Dedifferentiated amniotic fluid mesenchymal stem cell (primary cell): ENCODE measurements around the gene PSME1.
A peak's percentile ranks its signal among the peaks of the same experiment; 100 is the strongest.

Source experiments
- DNase-seq: peaks from one replicate; pipeline ENCODE4 v3.0.0-alpha.2; 2016; ENCODE audit errors: extremely low spot score

PSME1 gene

DNA sequence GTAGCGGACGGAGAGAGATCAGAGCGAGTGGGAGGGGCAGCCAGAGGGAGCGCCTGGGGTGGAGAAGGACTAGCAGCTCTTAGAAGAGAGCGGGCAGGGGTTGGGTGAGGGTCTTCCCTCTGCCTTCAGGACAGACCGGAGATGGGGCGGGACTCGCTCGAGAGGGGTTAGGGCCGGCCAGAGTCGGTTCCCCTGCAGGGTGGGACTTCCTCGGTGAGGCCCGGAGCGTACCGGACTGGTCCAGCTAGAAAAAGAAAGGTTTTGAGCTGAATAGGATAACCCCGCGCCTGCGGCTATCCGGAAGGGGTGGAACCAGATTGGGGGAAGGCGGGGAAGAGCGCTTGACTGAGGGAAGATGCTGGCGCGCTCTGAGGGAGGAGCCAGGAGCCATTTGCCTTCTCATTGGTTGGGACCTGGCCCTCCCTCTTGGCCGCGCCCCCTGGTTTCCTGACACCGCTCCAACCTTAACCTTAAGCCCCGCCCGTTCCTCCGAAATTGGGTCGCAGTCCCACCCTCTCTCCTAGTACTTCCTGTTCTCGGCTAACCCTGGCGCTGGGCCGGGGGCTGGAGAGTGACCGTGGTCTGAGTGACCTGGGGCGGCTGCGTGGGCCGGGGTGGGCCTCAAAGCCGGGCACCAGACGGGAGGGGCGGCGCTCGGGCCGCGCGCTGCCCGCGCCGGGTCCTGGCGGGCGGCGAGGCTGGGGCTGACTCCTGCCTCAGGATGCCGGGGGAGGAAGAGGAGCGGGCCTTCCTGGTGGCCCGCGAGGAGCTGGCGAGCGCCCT, 11.2 kb downstream of the PSME1 start, which contains the start of gene RNF31:
Gene RNF31 (plus strand): TSS at position 521 of the 783 bp plus-strand sequence. CDS start 201 bp downstream, at position 722.
- peak; percentile 99 for DNase-seq

DNA sequence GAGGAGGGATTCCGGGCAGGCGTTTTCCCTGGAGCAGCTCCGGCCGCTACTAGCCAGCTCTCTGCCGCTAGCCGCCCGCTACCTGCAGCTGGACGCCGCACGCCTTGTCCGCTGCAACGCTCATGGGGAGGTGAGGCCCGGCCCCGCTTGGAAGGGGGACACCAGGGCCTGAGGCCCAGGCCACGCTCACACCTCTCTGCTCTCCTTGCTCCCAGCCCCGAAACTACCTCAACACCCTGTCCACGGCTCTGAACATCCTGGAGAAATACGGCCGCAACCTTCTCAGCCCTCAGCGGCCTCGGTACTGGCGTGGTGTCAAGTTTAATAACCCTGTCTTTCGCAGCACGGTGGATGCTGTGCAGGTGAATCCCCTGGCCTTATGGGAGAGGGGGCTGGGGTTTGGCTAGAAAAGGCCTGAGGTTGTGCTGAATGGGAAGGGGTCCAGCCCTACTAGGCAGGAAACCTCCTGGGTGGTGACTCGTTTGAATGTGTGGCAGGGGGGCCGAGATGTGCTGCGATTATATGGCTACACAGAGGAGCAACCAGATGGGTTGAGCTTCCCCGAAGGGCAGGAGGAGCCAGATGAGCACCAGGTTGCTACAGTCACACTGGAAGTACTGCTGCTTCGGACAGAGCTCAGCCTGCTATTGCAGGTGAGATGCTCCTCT, 11.9 kb downstream of the PSME1 start:
- no peak for DNase-seq

DNA sequence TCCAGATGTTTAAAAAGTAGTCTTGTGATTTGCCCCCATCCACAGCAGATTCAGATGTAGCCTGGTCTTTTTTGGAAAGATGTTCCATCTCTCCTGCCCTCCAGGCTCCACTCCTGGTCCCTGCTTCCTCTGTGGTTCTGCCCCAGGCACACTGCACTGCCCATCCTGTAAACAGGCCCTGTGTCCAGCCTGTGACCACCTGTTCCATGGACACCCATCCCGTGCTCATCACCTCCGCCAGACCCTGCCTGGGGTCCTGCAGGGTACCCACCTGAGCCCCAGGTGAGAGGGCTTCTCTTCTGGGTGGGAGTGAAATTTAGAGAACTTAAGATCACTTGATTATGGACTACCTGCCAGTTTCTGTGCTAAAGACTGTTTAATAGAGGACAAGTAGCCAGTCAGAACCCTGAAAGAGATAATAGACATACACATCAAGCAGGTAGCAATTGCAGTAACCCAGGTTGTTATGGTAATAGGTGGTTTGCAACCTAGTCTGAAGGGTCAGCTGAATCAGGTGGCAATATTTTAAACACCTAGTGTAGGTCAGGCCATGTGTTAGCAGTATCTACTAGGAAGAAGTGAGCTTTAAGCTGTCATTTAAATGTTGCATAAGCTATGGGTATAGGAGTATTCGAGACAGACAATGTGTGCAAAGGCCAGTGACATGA, 13.4 kb downstream of the PSME1 start:
- no peak for DNase-seq

DNA sequence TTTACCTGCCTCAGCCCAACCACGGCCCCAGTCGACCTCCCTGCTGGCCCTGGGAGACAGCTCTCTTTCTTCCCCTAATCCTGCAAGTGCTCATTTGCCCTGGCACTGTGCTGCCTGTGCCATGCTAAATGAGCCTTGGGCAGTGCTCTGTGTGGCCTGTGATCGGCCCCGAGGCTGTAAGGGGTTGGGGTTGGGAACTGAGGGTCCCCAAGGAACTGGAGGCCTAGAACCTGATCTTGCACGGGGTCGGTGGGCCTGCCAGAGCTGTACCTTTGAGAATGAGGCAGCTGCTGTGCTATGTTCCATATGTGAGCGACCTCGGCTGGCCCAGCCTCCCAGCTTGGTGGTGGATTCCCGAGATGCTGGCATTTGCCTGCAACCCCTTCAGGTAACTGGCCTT, 14.1 kb downstream of the PSME1 start:
- no peak for DNase-seq

DNA sequence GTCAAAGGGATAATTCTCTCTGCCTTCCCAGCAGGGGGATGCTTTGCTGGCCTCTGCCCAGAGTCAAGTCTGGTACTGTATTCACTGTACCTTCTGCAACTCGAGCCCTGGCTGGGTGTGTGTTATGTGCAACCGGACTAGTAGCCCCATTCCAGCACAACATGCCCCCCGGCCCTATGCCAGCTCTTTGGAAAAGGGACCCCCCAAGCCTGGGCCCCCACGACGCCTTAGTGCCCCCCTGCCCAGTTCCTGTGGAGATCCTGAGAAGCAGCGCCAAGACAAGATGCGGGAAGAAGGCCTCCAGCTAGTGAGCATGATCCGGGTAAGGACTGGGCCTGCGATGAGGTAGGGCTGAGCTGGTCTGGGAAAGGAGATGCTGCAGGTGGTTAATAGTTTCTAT, 14.6 kb downstream of the PSME1 start:
- DNase-seq: no peak

DNA sequence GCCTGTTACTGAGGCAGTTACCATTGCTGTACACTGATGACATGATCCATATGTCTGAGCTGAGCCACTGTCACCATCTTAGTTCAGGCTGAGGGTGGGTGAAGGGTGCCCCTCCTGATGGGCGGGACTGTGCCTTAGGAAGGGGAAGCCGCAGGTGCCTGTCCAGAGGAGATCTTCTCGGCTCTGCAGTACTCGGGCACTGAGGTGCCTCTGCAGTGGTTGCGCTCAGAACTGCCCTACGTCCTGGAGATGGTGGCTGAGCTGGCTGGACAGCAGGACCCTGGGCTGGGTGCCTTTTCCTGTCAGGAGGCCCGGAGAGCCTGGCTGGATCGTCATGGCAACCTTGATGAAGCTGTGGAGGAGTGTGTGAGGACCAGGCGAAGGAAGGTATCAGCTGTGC, 15.0 kb downstream of the PSME1 start:
- DNase-seq: no peak

DNA sequence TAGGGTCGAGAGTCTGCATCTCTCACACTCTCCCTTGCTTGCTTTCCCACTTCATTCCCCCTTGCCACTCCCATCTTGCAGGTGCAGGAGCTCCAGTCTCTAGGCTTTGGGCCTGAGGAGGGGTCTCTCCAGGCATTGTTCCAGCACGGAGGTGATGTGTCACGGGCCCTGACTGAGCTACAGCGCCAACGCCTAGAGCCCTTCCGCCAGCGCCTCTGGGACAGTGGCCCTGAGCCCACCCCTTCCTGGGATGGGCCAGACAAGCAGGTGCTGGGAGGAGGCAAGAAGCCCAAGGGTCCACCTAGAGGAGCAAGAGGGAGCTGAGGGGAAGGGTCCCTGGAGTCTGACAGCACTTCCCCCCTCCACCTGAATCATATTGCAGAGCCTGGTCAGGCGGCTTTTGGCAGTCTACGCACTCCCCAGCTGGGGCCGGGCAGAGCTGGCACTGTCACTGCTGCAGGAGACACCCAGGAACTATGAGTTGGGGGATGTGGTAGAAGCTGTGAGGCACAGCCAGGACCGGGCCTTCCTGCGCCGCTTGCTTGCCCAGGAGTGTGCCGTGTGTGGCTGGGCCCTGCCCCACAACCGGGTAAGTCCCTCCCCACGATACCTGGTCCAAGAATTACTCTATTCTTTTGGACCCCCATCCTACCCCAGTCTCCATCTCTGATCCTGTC, 15.5 kb downstream of the PSME1 start:
- no peak for DNase-seq

DNA sequence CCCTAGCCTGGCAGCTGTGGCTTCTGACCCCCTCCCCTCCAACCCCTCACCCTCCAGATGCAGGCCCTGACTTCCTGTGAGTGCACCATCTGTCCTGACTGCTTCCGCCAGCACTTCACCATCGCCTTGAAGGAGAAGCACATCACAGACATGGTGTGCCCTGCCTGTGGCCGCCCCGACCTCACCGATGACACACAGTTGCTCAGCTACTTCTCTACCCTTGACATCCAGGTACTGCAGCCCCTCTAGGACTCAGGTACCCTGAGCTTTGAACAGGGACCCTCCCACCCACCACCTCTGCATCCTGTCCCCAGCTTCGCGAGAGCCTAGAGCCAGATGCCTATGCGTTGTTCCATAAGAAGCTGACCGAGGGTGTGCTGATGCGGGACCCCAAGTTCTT, 19.1 kb downstream of the PSME1 start:
- DNase-seq: no peak

DNA sequence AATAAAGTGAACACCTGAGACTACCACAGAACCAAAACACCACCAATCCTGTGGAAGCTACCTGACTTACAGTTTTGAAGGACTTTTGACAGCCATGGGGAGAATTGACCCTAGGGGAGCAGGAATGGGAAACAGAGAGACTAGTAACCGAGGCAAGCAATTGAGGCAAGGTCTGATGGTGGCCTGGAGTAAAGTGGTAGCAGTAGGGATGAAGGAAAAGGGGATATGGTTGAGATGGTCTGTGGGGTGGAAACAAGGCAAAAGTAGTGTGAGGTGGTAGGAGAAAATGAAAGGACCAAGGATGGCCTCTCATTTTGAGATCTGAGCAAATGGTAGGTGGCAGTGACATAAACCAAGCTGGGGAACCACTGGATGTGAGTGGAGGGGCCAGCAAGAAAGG, 20.8 kb downstream of the PSME1 start:
- DNase-seq: no peak

DNA sequence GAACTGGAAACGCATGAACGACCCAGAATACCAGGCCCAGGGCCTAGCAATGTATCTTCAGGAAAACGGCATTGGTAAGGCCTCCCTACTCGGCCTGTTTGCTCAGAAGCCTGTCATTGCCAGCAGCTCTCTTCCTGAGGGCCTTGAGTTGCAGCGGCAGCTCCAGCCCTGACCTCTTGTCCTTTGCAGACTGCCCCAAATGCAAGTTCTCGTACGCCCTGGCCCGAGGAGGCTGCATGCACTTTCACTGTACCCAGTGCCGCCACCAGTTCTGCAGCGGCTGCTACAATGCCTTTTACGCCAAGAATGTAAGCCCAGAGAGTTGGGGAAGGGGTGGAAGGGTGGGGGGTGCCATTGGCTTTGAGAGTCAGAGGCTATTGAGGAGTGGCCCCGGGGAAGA, 21.3 kb downstream of the PSME1 start:
- no peak for DNase-seq

DNA sequence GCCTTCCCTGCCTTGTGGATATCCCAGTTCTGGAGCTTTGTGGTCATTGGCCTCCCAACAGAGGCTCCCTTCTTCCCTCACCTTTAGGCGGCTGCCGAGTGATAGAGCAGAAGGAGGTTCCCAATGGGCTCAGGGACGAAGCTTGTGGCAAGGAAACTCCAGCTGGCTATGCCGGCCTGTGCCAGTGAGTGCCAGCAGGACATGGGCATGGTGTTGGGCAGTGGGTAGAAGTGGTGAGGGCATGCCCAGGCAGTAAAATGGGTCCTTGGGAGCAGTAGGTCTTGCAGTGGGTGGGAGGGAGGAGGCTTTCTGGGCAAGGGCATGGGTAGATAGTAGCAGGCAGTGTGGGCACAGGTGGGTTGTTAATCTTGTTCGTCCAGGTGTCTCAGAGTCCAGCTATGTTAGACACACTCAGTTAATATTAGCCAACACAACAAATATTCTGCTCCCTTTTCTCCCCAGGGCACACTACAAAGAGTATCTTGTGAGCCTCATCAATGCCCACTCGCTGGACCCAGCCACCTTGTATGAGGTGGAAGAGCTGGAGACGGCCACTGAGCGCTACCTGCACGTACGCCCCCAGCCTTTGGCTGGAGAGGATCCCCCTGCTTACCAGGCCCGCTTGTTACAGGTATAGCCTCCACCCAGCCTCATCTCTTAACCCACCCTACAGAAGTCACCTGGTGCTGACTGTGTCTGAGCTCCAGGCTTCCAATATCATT, 23.9 kb downstream of the PSME1 start:
- no peak for DNase-seq

DNA sequence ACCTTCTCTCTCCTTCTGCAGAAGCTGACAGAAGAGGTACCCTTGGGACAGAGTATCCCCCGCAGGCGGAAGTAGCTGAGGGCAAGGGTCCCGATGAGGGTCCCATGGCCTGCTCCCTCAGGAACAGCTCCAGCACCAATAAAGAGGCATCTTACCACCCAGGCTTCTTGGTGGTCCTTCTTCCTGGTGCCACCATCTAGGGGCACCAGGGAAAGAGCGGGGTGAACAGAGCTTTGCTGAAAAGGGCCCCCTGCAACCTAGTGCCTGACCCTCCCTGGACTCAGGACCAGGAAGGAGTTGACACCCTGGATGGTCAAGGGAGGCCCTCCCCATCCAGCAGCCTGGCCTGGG, 24.5 kb downstream of the PSME1 start:
- no peak for DNase-seq

DNA sequence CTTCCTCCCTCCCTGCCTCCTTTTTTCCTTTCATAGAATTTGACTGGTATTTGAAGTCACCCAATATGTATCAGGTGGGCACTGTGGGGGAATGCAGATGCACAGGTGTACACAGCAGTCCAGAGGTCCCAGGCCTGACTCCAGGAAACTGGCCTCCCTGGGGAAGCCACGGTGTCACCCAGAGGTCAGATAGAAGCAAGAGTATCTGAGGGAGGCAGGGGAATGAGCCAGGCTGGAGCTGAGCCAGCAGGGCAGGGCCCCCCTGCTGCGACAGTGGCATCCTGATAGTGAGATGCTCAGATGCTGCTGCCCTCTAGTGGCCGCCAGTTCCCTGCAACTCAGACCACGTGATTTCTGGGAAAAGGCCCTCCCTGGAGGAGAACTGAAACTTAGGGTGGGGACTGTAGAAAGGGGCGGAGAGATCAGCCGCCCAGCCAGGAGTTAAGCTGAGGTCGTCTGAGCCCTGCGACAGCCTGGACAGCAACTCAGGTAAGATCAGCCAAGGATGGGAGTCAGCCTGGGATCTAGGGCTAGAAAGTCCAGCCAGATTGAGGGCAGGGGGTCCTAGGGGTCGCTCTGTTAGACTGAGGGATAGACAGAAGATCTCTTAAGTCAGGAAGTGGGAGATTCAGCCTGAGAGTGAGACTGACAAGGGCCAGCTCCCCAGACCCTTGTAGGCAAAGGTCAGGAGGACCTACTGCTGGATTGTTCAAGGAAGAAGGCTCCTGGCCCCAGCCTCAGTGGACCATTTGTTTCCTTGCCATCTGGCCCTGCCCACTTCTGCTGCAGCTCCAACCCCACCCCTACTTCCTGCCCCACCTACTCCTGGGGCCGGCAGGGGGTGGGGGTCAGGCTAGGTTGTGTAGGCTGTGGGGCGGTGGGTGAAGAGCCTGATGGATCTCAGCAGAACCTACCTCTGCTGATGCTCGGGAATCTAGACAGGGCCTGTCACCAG, 25.1 kb downstream of the PSME1 start, which contains the start of gene IRF9:
Gene IRF9 (plus strand): TSS at position 416 of the 955 bp plus-strand sequence. CDS start 880 bp downstream, outside the sequence.
- peak; percentile 86 for DNase-seq

DNA sequence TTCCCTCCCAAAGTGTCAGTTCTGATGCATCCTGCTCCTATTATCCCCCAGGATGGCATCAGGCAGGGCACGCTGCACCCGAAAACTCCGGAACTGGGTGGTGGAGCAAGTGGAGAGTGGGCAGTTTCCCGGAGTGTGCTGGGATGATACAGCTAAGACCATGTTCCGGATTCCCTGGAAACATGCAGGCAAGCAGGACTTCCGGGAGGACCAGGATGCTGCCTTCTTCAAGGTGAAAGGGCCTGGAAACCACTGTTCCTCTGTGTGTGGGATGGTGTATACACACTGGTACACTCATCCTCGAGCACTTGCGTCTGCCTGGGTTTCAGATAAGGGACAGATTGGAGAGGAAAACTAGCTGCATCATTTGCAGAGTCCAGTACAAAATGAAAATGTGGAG, 26.1 kb downstream of the PSME1 start:
- no peak for DNase-seq

DNA sequence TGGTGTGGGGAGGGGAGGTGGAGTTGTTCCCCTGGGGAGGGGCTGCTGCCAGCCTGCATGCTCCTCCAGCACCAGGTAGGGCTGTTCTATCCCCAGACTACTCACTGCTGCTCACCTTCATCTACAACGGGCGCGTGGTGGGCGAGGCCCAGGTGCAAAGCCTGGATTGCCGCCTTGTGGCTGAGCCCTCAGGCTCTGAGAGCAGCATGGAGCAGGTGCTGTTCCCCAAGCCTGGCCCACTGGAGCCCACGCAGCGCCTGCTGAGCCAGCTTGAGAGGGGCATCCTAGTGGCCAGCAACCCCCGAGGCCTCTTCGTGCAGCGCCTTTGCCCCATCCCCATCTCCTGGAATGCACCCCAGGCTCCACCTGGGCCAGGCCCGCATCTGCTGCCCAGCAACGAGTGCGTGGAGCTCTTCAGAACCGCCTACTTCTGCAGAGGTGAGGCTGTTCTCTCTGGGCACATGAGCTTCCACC, 28.6 kb downstream of the PSME1 start:
- DNase-seq: no peak

DNA sequence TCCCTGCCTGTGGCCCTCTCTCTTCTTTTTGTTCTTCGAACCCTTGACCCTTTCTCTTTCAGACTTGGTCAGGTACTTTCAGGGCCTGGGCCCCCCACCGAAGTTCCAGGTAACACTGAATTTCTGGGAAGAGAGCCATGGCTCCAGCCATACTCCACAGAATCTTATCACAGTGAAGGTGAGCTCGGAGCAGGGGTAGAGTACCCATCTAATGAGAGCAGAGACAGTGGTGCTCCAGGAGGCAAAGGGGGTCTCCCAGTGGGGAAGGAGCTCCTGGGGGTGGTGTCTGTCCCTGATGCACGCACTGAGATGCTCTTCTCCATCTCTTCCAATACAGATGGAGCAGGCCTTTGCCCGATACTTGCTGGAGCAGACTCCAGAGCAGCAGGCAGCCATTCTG, 29.8 kb downstream of the PSME1 start:
- DNase-seq: no peak

DNA sequence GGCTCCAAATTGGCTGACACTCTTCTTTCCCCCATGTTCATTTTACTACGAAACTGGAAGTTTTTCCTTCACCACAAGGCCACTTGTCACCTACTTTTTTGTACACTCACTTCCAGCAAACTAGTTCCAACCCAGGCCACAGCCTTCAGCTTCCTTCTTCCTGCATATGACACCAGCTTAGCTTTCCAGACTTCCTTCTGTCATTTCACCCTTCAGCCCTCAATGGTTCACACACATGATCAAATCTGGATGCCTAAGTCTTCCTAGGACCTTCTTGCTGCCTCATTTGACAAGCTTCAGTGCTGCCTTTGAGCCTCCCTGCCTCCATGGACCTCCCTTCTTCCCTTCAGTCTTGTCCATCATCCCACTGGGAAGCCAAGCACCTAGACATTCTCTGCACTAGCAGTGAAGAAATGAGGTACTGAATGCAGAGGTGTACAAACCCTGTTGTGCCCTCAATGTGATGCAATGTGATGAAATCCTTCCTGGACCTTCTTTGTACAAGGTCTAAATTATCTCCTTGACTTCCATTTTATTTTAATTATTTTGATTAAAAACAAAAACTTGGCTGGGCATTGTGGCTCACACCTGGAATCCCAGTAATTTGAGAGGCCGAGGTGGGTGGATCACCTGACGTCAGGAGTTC, 31.6 kb downstream of the PSME1 start:
- DNase-seq: no peak

DNA sequence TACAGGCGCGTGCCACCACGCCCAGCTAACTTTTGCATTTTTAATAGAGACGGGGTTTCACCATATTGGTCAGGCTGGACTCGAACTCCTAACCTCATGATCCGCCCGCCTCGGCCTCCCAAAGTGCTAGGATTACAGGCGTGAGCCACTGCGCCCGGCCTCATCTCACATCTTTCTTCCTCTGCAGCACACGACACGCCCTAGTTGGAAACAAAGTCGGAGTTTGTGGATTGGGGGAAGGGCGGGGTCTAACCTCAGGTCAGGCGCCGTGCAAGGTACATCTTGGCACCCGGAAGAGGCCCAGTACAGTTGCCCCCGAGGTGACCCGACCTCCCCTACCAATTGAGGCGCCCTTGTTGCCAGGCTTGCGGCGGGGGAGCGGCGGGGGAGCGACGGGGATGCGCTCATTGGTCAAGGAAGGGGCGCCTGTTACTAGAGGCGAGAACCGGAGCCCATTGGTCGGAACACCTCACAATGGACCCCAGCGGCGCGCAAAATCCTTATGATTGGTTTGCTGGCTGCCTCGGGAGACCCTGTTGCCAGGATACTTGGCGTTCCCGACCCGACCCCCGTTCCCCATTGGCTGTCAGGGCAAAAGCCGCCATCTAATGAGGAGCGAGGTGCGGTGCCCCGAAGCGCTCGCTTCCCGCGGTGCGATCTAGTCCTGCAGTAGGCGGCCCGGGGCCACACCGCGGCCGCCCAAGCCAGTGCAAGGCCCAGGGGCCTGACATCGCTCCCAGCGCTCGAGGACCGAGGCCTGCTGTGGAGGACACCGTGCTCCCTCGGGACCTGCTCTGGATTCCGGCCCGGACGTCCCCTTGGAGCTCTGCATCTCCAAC, 35.6 kb downstream of the PSME1 start, which contains the start of gene REC8:
Gene REC8 (plus strand): TSS at position 659 of the 839 bp plus-strand sequence. CDS start 473 bp downstream, outside the sequence.
- no peak for DNase-seq
